PC-3 (cell line): Measurements from ENCODE around the gene KRR1.

Experiments used
- EZH2 ChIP-seq: fragments of 300-600 bp; sonication (generic); IDR thresholded peaks from one replicate; pipeline ENCODE4 v1.6.1; 2017; ENCODE audit warnings: antibody characterized with exemption, mild to moderate bottlenecking, low read length; ENCODE audit not compliant: unreplicated experiment
- EZH2phosphoT487 ChIP-seq: fragments of 300-600 bp; sonication (generic); IDR thresholded peaks from 2 replicates; pipeline ENCODE4 v1.6.1; 2018; ENCODE audit warnings: mild to moderate bottlenecking, antibody characterized with exemption, low read length, borderline replicate concordance
- TF ChIP-seq, protein P1 (sequence below): fragments of 300-600 bp; sonication (generic); conservative IDR thresholded peaks from 2 replicates; pipeline ENCODE4 v1.5.1; 2017; ENCODE audit warnings: antibody characterized with exemption, low read depth, mild to moderate bottlenecking, low read length

DNA sequence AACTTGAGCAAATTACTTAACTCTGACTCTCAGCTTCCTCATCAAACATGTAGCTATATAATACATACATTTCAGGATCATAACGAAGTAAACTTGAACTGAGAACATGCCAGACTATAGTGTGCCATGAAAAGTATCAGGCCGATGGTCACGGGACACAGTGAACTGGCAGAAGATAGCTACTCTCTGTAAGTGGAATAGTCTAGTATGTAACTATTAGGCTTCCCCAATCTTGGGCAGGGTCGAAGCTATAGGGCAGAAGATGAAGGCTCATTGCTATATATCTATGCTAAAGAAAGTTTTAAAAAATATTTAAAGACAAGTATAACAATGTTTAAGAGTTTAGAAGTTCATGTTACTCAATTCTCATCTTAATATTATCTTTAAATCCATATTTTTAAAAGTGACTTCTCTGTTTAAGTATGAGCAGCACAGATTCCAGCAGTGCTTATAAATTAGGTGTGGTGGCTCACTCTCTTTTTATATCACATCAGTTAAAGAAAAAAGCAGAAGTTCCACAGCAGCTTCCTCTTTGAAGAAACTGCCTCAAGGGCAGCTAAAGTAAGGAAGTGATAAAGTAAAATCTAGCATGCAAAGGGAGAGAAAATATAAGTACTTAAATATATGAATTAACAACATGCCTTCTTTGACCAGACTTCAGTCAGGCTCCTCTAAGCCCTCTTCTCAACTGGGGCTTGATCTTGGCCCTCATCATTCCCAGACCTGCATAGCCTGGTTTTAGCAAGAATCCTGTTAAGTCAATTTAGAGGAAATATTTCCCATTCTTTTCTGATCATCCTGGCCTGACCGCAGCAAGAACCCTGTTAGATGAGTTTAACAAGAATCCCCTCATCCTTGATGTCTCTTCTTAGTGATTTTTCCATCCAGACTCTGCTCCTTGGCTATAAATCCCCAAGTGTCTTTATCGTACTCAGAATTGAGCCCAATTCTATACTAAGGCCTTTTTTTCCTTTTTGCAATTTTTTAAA, 39.2 kb downstream of the KRR1 start:
- TF ChIP-seq, protein P1, sequence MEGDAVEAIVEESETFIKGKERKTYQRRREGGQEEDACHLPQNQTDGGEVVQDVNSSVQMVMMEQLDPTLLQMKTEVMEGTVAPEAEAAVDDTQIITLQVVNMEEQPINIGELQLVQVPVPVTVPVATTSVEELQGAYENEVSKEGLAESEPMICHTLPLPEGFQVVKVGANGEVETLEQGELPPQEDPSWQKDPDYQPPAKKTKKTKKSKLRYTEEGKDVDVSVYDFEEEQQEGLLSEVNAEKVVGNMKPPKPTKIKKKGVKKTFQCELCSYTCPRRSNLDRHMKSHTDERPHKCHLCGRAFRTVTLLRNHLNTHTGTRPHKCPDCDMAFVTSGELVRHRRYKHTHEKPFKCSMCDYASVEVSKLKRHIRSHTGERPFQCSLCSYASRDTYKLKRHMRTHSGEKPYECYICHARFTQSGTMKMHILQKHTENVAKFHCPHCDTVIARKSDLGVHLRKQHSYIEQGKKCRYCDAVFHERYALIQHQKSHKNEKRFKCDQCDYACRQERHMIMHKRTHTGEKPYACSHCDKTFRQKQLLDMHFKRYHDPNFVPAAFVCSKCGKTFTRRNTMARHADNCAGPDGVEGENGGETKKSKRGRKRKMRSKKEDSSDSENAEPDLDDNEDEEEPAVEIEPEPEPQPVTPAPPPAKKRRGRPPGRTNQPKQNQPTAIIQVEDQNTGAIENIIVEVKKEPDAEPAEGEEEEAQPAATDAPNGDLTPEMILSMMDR, result no peak
- TF ChIP-seq EZH2 (no peak), EZH2phosphoT487 (no peak)
